ENCODE measurements around the gene OPN1MW.
"Not testable (repeated sequence)": the region's sequence is repeated elsewhere in the genome, so short reads cannot be mapped to it uniquely, and the experiment has no call there.

The OPN1MW gene

GRCh38 chrX:154211499-154211898, 29.1 kb downstream of the OPN1MW start:
- DNase-seq: not testable (repeated sequence)

GRCh38 chrX:154219456-154219855, 37.1 kb downstream of the OPN1MW start, which contains the start of gene OPN1MW2:
TSS of gene OPN1MW2 (plus strand) at chrX:154219756. CDS start at chrX:154219816, 60 bp downstream.
- DNase-seq: not testable (repeated sequence)

- not testable (repeated sequence) for DNase-seq
Measured at GRCh38 chrX:154225292-154225691, 42.9 kb downstream of the OPN1MW start.

GRCh38 chrX:154226706-154227105, 44.3 kb downstream of the OPN1MW start:
- DNase-seq: not testable (repeated sequence)

GRCh38 chrX:154231443-154231842, 49.0 kb downstream of the OPN1MW start:
- DNase-seq: not testable (repeated sequence)

- DNase-seq: not testable (repeated sequence)
Measured at GRCh38 chrX:154233620-154234019, 51.2 kb downstream of the OPN1MW start.

GRCh38 chrX:154238939-154239559, 56.7 kb downstream of the OPN1MW start:
- DNase-seq: not testable (repeated sequence)

- not testable (repeated sequence) for DNase-seq
Measured at GRCh38 chrX:154239982-154240503, 57.6 kb downstream of the OPN1MW start.

Data from activated CD4-positive, alpha-beta T cell treated with anti-CD3 and anti-CD28 coated beads, Interleukin-2, Interleukin-6, amounts not matched to agents 100 ng/mL and 50 ng/mL, durations not matched to agents 16 hours and 8 hours (primary cell).